Esophagus muscularis mucosa (tissue), 4 donors: Measurements from ENCODE around the gene CTDSPL2. TPM values are rescaled to one million over a fixed set of nuclear protein-coding genes. Genes with fewer than 3 reads are reported as not detected.

ENCODE experiments used
- DNase-seq: peaks from one replicate; pipeline ENCODE4 v3.0.0-alpha.2; 2017; ENCODE audit errors: extremely low spot score
- H3K27ac ChIP-seq, 4 donors: fragments of 200-600 bp; sonication (generic); replicated peaks in 1 of 4; 1 replicate in 3 of 4; 2 replicates in 1 of 4; pipeline ENCODE4 v1.5.1; 2016 to 2019; ENCODE audit warnings: mild to moderate bottlenecking in 1 of 4
- H3K27me3 ChIP-seq, 4 donors: fragments of 200-600 bp; sonication (generic); one replicate each; pipeline versions ENCODE4 v1.5.1 to v1.6.0; 2016 to 2019
- H3K36me3 ChIP-seq, 4 donors: fragments of 200-600 bp; sonication (generic); one replicate each; pipeline ENCODE4 v1.5.1; 2016 to 2019
- H3K4me1 ChIP-seq, 4 donors: fragments of 200-600 bp; sonication (generic); one replicate each; pipeline ENCODE4 v1.5.1; 2016 to 2019
- H3K4me3 ChIP-seq, 4 donors: fragments of 200-600 bp; sonication (generic); 1 replicate in 2 of 4; 2 replicates in 2 of 4; pipeline ENCODE4 v1.5.1; 2016 to 2019; ENCODE audit warnings: mild to moderate bottlenecking in 4 of 4, moderate library complexity in 1 of 4
- H3K9me3 ChIP-seq, 4 donors: fragments of 200-600 bp; sonication (generic); 1 replicate in 3 of 4; 2 replicates in 1 of 4; pipeline ENCODE4 v1.5.1; 2016 to 2019
- EP300 ChIP-seq: sonication (generic); formaldehyde crosslinking; IDR thresholded peaks from one replicate; pipeline ENCODE4 v1.6.1; 2017; ENCODE audit warnings: antibody characterized with exemption
- POLR2A ChIP-seq: fragments of 450-650 bp; IDR thresholded peaks from one replicate; pipeline ENCODE4 v1.6.1; 2017; ENCODE audit warnings: antibody characterized with exemption, moderate library complexity, mild to moderate bottlenecking, low read depth
- POLR2AphosphoS5 ChIP-seq, 2 donors: sonication (generic); formaldehyde crosslinking; IDR thresholded peaks; one replicate each; pipeline ENCODE4 v1.6.1; 2017; ENCODE audit warnings: antibody characterized with exemption in 2 of 2
- WGBS: methylation state at CpG from one replicate; pipeline ENCODE4 v1.1.5; 2018; 5-methylcytosine and 5-hydroxymethylcytosine counted together
- intact Hi-C: fragments of 100-400 bp; cut with DNase I; formaldehyde crosslinking; loops from one replicate; pipeline ENCODE4 v1.15.1; 2023
- total RNA-seq, 4 donors: library from RNA; depleted of rRNA; stranded (reverse); fragments of >200 nt; gene quantifications; one replicate each; pipeline versions ENCODE4 v1.1.0 to v1.2.1, GENCODE V29; 2016
- TF ChIP-seq, protein P1 (sequence below), 3 experiments: fragments of 200-600 bp in 2 of 3; fragments of 450-650 bp in 1 of 3; sonication (generic) in 2 of 3; IDR thresholded peaks; one replicate each; pipeline ENCODE4 v1.5.1; 2017 to 2019; ENCODE audit warnings: antibody characterized with exemption in 3 of 3, mild to moderate bottlenecking in 2 of 3, moderate library complexity in 1 of 3

The CTDSPL2 gene
- total RNA-seq: 10 to 100 TPM; 28.8 to 46.4 (median 43.8) TPM

GRCh38 chr15:44426975-44427755 is at the start of gene CTDSPL2:
TSS of gene CTDSPL2 (plus strand) at chr15:44427629. CDS start at chr15:44459015, 31,386 bp downstream.
- WGBS: under 1% methylated on average over 43 of the region's 53 CpGs
- peak; percentile 99 for DNase-seq
- Histone ChIP-seq H3K36me3 (peaks cover 0 to 5% (median 0%) of the 10 kb centered on the region in 4 donors), H3K9me3 (no peaks in the 10 kb centered on the region), H3K4me3 (peak within 1 kb of the TSS; percentile 73 to 86 (median 77)), H3K4me1 (peaks cover 23 to 43% (median 41%) of the 10 kb centered on the region in 4 donors), H3K27ac (peak within 1 kb of the TSS; percentile 93 to 97 (median 96)), H3K27me3 (no peaks in the 10 kb centered on the region)
- intact Hi-C loops: loop anchor here (2.0 to 5.0 kb wide), 3 partner anchors 75 to 138 kb away; partner anchors contain the start of genes EIF3J and GOLM2
- TF ChIP-seq EP300 (no peak), POLR2AphosphoS5 (IDR thresholded peaks at IDR 0.05) (peak; percentile 82 to 85), POLR2A (no peak)
- TF ChIP-seq, protein P1, sequence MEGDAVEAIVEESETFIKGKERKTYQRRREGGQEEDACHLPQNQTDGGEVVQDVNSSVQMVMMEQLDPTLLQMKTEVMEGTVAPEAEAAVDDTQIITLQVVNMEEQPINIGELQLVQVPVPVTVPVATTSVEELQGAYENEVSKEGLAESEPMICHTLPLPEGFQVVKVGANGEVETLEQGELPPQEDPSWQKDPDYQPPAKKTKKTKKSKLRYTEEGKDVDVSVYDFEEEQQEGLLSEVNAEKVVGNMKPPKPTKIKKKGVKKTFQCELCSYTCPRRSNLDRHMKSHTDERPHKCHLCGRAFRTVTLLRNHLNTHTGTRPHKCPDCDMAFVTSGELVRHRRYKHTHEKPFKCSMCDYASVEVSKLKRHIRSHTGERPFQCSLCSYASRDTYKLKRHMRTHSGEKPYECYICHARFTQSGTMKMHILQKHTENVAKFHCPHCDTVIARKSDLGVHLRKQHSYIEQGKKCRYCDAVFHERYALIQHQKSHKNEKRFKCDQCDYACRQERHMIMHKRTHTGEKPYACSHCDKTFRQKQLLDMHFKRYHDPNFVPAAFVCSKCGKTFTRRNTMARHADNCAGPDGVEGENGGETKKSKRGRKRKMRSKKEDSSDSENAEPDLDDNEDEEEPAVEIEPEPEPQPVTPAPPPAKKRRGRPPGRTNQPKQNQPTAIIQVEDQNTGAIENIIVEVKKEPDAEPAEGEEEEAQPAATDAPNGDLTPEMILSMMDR (IDR thresholded peaks at IDR 0.05): peak; percentile 34 to 46 (median 39)

GRCh38 chr15:44381236-44381635 is 46.2 kb upstream of the CTDSPL2 start:
- Histone ChIP-seq H3K27me3 (no peaks in the 10 kb centered on the region), H3K4me3 (no peak overlapping the region), H3K4me1 (peaks cover 4 to 14% (median 10%) of the 10 kb centered on the region in 4 donors), H3K36me3 (peaks cover 0 to 26% (median 9%) of the 10 kb centered on the region in 4 donors), H3K27ac (no peak overlapping the region), H3K9me3 (no peaks in the 10 kb centered on the region)
- DNase-seq: no peak
- intact Hi-C loops: no loop called here
- TF ChIP-seq, protein P1 (IDR thresholded peaks at IDR 0.05): no peak
- TF ChIP-seq POLR2A: no peak
- TF ChIP-seq EP300: no peak
- TF ChIP-seq POLR2AphosphoS5 (IDR thresholded peaks at IDR 0.05): no peak

- H3K4me1 ChIP-seq: peaks cover 4 to 14% (median 10%) of the 10 kb centered on the region in 4 donors
- intact Hi-C loops: no loop called here
- H3K9me3 ChIP-seq: no peaks in the 10 kb centered on the region
- no peaks in the 10 kb centered on the region for H3K27me3 ChIP-seq
- H3K4me3 ChIP-seq: no peak overlapping the region
- TF ChIP-seq POLR2A: no peak
- TF ChIP-seq, protein P1 (IDR thresholded peaks at IDR 0.05): no peak
- TF ChIP-seq EP300: no peak
- TF ChIP-seq POLR2AphosphoS5 (IDR thresholded peaks at IDR 0.05): no peak
- no peak overlapping the region for H3K27ac ChIP-seq
- H3K36me3 ChIP-seq: peaks cover 0 to 35% (median 10%) of the 10 kb centered on the region in 4 donors
- DNase-seq: no peak
- 64% methylated on average over 1 of the region's 1 CpG for WGBS
Observed at GRCh38 chr15:44385344-44385942, 42.0 kb upstream of the CTDSPL2 start.

DNA sequence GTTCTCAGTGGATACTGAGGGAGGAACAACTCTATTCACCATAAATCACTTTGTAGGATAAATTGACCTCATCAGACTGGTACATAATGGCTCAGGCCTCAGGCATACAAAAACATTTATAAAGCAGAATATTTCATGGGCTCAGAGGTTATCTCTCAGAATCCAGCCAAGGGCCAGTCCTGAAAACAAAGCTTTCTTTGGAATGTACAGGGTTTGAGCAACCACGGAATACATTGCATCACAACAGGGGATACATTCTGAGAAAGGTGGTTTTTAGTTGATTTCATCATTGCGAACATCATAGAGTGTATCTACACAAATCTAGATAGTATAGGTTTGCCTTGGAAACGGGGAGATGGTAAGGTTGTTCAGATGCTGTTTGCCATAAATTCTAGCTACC is 33.4 kb upstream of the CTDSPL2 start:
- TF ChIP-seq, protein P1 (IDR thresholded peaks at IDR 0.05): no peak
- TF ChIP-seq POLR2AphosphoS5 (IDR thresholded peaks at IDR 0.05) (no peak), EP300 (no peak), POLR2A (no peak)
- DNase-seq: no peak
- Histone ChIP-seq H3K4me3 (no peak overlapping the region), H3K27ac (no peak overlapping the region), H3K9me3 (no peaks in the 10 kb centered on the region), H3K4me1 (no peaks in the 10 kb centered on the region), H3K27me3 (no peaks in the 10 kb centered on the region), H3K36me3 (peaks cover 0 to 11% (median 9%) of the 10 kb centered on the region in 4 donors)
- intact Hi-C loops: no loop called here
- WGBS: 98% methylated on average over 3 of the region's 3 CpGs
